ENCODE measurements around the gene CTSO. TPM values are rescaled to one million over a fixed set of nuclear protein-coding genes. Genes with fewer than 3 reads are reported as not detected.

Gene CTSO
- total RNA-seq, 1 experiment from 2014 or later = 0.57 TPM

- Histone ChIP-seq H4K20me1 (ENCODE audit: insufficient read depth) (no peaks in the 10 kb centered on the region), H3K79me2 (ENCODE audit: insufficient read depth, low read length) (no peaks in the 10 kb centered on the region), H3K4me1 (ENCODE audit: control insufficient read depth in 1 of 2, insufficient read depth in 2 of 2, low read length in 2 of 2) (no peaks in the 10 kb centered on the region), H3K27ac (ENCODE audit: low read depth, low read length) (no peak overlapping the region), H3K27me3 (ENCODE audit: insufficient read depth, low read length) (no peaks in the 10 kb centered on the region), H3K36me3 (ENCODE audit: control insufficient read depth in 1 of 2, insufficient read depth in 2 of 2, low read length in 2 of 2) (no peaks in the 10 kb centered on the region), H3K9ac (ENCODE audit: low read length) (no peak overlapping the region), H2AFZ (ENCODE audit: low read depth, low read length, poor library complexity, severe bottlenecking) (no peak overlapping the region), H3K4me2 (ENCODE audit: low read length) (no peak overlapping the region), H3K4me3 (replicated peaks in 1 of 2; ENCODE audit: low read depth in 1 of 2, low read length in 2 of 2) (no peak overlapping the region), H3K9me3 (ENCODE audit: control insufficient read depth in 1 of 2, insufficient read depth in 1 of 2, low read depth in 1 of 2, low read length in 2 of 2) (no peaks in the 10 kb centered on the region), H3K9me2 (ENCODE audit: insufficient read depth) (no peaks in the 10 kb centered on the region)
- no peak for DNase-seq (ENCODE audit: low read depth, low spot score)
- no peak for ATAC-seq
- ChIA-PET POLR2A (no interaction called here), RAD21 (ENCODE audit: low non-redundant PET in 1 of 2, low total read pairs in 2 of 2, uncharacterized antibody in 2 of 2, unreplicated experiment in 2 of 2) (no interaction called here), CTCF (no interaction called here)
- no TSS peak for BruUV-seq (replicated peaks)
- intact Hi-C loops (cut with micrococcal nuclease) = no loop called here
- TF ChIP-seq CBX3 (IDR thresholded peaks at IDR 0.05; ENCODE audit: low read depth) (no peak), FOSL1 (IDR thresholded peaks at IDR 0.05; ENCODE audit: low read depth) (no peak), SP1 (IDR thresholded peaks at IDR 0.05; ENCODE audit: low read depth) (no peak), REST (IDR thresholded peaks at IDR 0.05; ENCODE audit: low read depth) (no peak), MAX (IDR thresholded peaks at IDR 0.05) (no peak), POLR2A (IDR thresholded peaks at IDR 0.05; ENCODE audit: borderline replicate concordance, extremely low read depth, insufficient read depth, insufficient read length) (no peak), CTCF (IDR thresholded peaks at IDR 0.05 in 2 of 3, conservative IDR thresholded peaks at IDR 0.05 in 1 of 3; ENCODE audit: borderline replicate concordance in 1 of 3, insufficient read depth in 1 of 3, low read depth in 2 of 3, low read length in 2 of 3) (no peak), SRF (IDR thresholded peaks at IDR 0.05; ENCODE audit: low read depth) (no peak), ATF3 (IDR thresholded peaks at IDR 0.05) (no peak), EGR1 (IDR thresholded peaks at IDR 0.05; ENCODE audit: low read depth) (no peak), POLR2AphosphoS5 (IDR thresholded peaks at IDR 0.05; ENCODE audit: low read depth, low read length) (no peak), EZH2phosphoT487 (IDR thresholded peaks at IDR 0.05; ENCODE audit: borderline replicate concordance) (no peak), ZNF274 (IDR thresholded peaks at IDR 0.05; ENCODE audit: low read depth, low read length) (no peak), SIN3A (IDR thresholded peaks at IDR 0.05; ENCODE audit: low read depth) (no peak)
- TF ChIP-seq, protein P1, sequence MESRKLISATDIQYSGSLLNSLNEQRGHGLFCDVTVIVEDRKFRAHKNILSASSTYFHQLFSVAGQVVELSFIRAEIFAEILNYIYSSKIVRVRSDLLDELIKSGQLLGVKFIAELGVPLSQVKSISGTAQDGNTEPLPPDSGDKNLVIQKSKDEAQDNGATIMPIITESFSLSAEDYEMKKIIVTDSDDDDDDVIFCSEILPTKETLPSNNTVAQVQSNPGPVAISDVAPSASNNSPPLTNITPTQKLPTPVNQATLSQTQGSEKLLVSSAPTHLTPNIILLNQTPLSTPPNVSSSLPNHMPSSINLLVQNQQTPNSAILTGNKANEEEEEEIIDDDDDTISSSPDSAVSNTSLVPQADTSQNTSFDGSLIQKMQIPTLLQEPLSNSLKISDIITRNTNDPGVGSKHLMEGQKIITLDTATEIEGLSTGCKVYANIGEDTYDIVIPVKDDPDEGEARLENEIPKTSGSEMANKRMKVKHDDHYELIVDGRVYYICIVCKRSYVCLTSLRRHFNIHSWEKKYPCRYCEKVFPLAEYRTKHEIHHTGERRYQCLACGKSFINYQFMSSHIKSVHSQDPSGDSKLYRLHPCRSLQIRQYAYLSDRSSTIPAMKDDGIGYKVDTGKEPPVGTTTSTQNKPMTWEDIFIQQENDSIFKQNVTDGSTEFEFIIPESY (IDR thresholded peaks at IDR 0.05; ENCODE audit: extremely low read depth, insufficient replicate concordance, low read length) = no peak
These were observed 12.4 kb downstream of the CTSO start for GRCh38 chr4:155941085-155941790.

Measured in HCT116 (cell line).